ENCODE measurements around the gene SHB. TPM values are rescaled to one million over a fixed set of nuclear protein-coding genes. Genes with fewer than 3 reads are reported as not detected.

The SHB gene
- total and polyA plus RNA-seq, 2 donors (not counting 3 experiments of a cell fraction or from before 2014, with no cell fraction given), result 13.4 to 24.9 TPM

DNA sequence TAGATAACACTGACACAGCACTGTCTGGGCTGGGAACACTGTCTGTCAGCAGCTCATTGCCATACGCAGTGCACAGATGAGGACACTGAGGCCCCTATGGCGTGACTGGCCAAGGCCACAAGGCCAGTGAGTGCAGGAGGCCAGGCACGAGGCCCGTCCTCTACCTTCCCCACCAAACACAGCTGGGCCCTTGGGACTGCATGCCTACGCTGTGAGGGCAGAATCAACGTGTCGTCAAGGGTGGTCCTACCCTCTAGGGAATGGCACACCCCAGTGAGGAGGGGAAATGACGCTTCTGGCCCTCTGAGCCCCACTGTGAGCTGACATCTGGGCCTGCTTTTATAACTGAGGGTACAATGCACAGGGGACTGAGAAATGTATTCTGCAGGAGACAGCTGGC is 123.0 kb downstream of the SHB start:
- dilution Hi-C loops (cut with MboI; ENCODE audit: extremely low pct_ligation_motif_present, low sequenced_read_pairs) (no loop called here), intact Hi-C loops (cut with micrococcal nuclease) (no loop called here)
- H3K9ac ChIP-seq (replicated peaks; ENCODE audit: extremely low read depth, insufficient read depth, low read length), result no peak overlapping the region
- DNase-seq (ENCODE audit: low read depth, low spot score), result no peak
- H3K4me2 ChIP-seq (ENCODE audit: insufficient read depth, low read length), result no peak overlapping the region
- no peaks in the 10 kb centered on the region for H3K9me3 ChIP-seq (replicated peaks; ENCODE audit: control insufficient read depth, insufficient read depth, low read length)
- H3K27ac ChIP-seq (ENCODE audit: insufficient read depth, low read depth, low read length), result no peak overlapping the region
- TF ChIP-seq MYC (IDR thresholded peaks at IDR 0.05; ENCODE audit: low read depth, low read length) (no peak), EZH2 (IDR thresholded peaks at IDR 0.05; ENCODE audit: borderline replicate concordance, low read depth, low read length, severe bottlenecking) (no peak), POLR2A (IDR thresholded peaks at IDR 0.05; ENCODE audit: low read depth, low read length) (no peak), CTCF (IDR thresholded peaks at IDR 0.05; ENCODE audit: extremely low read depth in 1 of 2, insufficient read depth in 1 of 2, low read depth in 1 of 2, low read length in 2 of 2) (no peak)
- ChIA-PET CTCF (interaction anchor here (1.6 kb wide), 1 partner anchor 13 kb away, joined by 4 read pairs; no protein-coding TSS in a partner anchor), POLR2A (no interaction called here)
- no TSS peak for BruUV-seq (replicated peaks)
- H3K36me3 ChIP-seq (ENCODE audit: control insufficient read depth in 2 of 2, extremely low read depth in 1 of 2, insufficient read depth in 2 of 2, low read length in 2 of 2), result peaks cover 0 to 25% of the 10 kb centered on the region in 2 experiments
- no peak for FAIRE-seq
- H3K4me1 ChIP-seq (ENCODE audit: control insufficient read depth, extremely low read depth, insufficient read depth, low read length), result peaks cover 17% of the 10 kb centered on the region
- no peaks in the 10 kb centered on the region for H4K20me1 ChIP-seq (replicated peaks; ENCODE audit: control insufficient read depth, extremely low read depth, insufficient read depth, low read length)
- no peaks in the 10 kb centered on the region for H3K27me3 ChIP-seq (ENCODE audit: control insufficient read depth in 2 of 2, insufficient read depth in 2 of 2, low read length in 2 of 2)
- H3K4me3 ChIP-seq (replicated peaks in 1 of 3; ENCODE audit: insufficient read depth in 1 of 3, low read depth in 1 of 3, low read length in 3 of 3), result no peak overlapping the region
- no peak overlapping the region for H2AFZ ChIP-seq (ENCODE audit: low read depth, low read length)
- H3K79me2 ChIP-seq (ENCODE audit: control insufficient read depth, insufficient read depth, low read length), result no peaks in the 10 kb centered on the region
- H3K9me1 ChIP-seq (replicated peaks; ENCODE audit: control insufficient read depth, extremely low read depth, insufficient read depth, low read length), result no peaks in the 10 kb centered on the region

GRCh38 chr9:37944671-37945481 is 124.2 kb downstream of the SHB start:
- no peak for DNase-seq (ENCODE audit: low read depth, low spot score)
- dilution Hi-C loops (cut with MboI; ENCODE audit: extremely low pct_ligation_motif_present, low sequenced_read_pairs) (no loop called here), intact Hi-C loops (cut with micrococcal nuclease) (no loop called here)
- Histone ChIP-seq H3K36me3 (ENCODE audit: control insufficient read depth in 2 of 2, extremely low read depth in 1 of 2, insufficient read depth in 2 of 2, low read length in 2 of 2) (peaks cover 0 to 19% of the 10 kb centered on the region in 2 experiments), H3K27ac (ENCODE audit: insufficient read depth, low read depth, low read length) (no peak overlapping the region), H3K4me1 (ENCODE audit: control insufficient read depth, extremely low read depth, insufficient read depth, low read length) (peaks cover 17% of the 10 kb centered on the region), H4K20me1 (replicated peaks; ENCODE audit: control insufficient read depth, extremely low read depth, insufficient read depth, low read length) (no peaks in the 10 kb centered on the region), H3K4me3 (replicated peaks in 1 of 3; ENCODE audit: insufficient read depth in 1 of 3, low read depth in 1 of 3, low read length in 3 of 3) (no peak overlapping the region), H3K9me1 (replicated peaks; ENCODE audit: control insufficient read depth, extremely low read depth, insufficient read depth, low read length) (no peaks in the 10 kb centered on the region), H3K79me2 (ENCODE audit: control insufficient read depth, insufficient read depth, low read length) (no peaks in the 10 kb centered on the region), H3K4me2 (ENCODE audit: insufficient read depth, low read length) (no peak overlapping the region), H3K9me3 (replicated peaks; ENCODE audit: control insufficient read depth, insufficient read depth, low read length) (no peaks in the 10 kb centered on the region), H3K27me3 (ENCODE audit: control insufficient read depth in 2 of 2, insufficient read depth in 2 of 2, low read length in 2 of 2) (no peaks in the 10 kb centered on the region), H2AFZ (ENCODE audit: low read depth, low read length) (no peak overlapping the region), H3K9ac (replicated peaks; ENCODE audit: extremely low read depth, insufficient read depth, low read length) (no peak overlapping the region)
- ChIA-PET POLR2A (no interaction called here), CTCF (interaction anchor here (2.1 kb wide), 1 partner anchor 31 kb away, joined by 12 read pairs; no protein-coding TSS in a partner anchor)
- no TSS peak for BruUV-seq (replicated peaks)
- TF ChIP-seq EZH2 (IDR thresholded peaks at IDR 0.05; ENCODE audit: borderline replicate concordance, low read depth, low read length, severe bottlenecking), result no peak
- TF ChIP-seq MYC (IDR thresholded peaks at IDR 0.05; ENCODE audit: low read depth, low read length), result no peak
- TF ChIP-seq JUN (IDR thresholded peaks at IDR 0.05; ENCODE audit: borderline replicate concordance, insufficient read depth, insufficient read length, low read depth), result no peak
- TF ChIP-seq GATA2 (IDR thresholded peaks at IDR 0.05; ENCODE audit: insufficient read depth, insufficient read length, low read depth, low read length), result no peak
- TF ChIP-seq CTCF (IDR thresholded peaks at IDR 0.05; ENCODE audit: extremely low read depth in 1 of 2, insufficient read depth in 1 of 2, low read depth in 1 of 2, low read length in 2 of 2), result no peak
- TF ChIP-seq MAX (IDR thresholded peaks at IDR 0.05; ENCODE audit: insufficient read depth, insufficient read length), result no peak
- TF ChIP-seq FOS (IDR thresholded peaks at IDR 0.05; ENCODE audit: borderline replicate concordance, insufficient read depth, low read length), result no peak
- TF ChIP-seq POLR2AphosphoS5 (IDR thresholded peaks at IDR 0.05; ENCODE audit: insufficient read depth, low read depth, low read length), result no peak
- TF ChIP-seq POLR2A (IDR thresholded peaks at IDR 0.05; ENCODE audit: low read depth, low read length), result no peak
- FAIRE-seq, result no peak

Measured in endothelial cell of umbilical vein (primary cell).